ENCODE results near the gene GPX2. TPM values are rescaled to one million over a fixed set of nuclear protein-coding genes. Genes with fewer than 3 reads are reported as not detected.

GPX2 gene
- total and polyA plus RNA-seq, 2 of the 8 experiments (the other 6 are each of a cell fraction or from before 2014, with no cell fraction given) = 0.30 to 0.89 TPM

- H3K9me3 ChIP-seq (ENCODE audit: insufficient read depth in 2 of 2, low read depth in 1 of 2, low read length in 1 of 2) = no peaks in the 10 kb centered on the region
- POLR2A ChIA-PET (ENCODE audit: partially characterized antibody) = interaction anchor here (0.9 to 1.1 kb wide), 4 partner anchors 12 to 69 kb away, joined by 3 read pairs; no protein-coding TSS in a partner anchor
- no peak overlapping the region for H3K23ac ChIP-seq (ENCODE audit: insufficient read length)
- H2AFZ ChIP-seq (ENCODE audit: low read length) = no peak overlapping the region
- H2BK12ac ChIP-seq (ENCODE audit: low read depth, low read length) = no peak overlapping the region
- H3K14ac ChIP-seq (ENCODE audit: insufficient read length) = no peak overlapping the region
- H2BK120ac ChIP-seq (replicated peaks; ENCODE audit: low read depth, low read length) = no peak overlapping the region
- peaks cover 0 to 32% (median 6%) of the 10 kb centered on the region in 4 experiments; a peak in 4 of 8 replicates for H3K36me3 ChIP-seq (ENCODE audit: control insufficient read depth in 2 of 4, insufficient read depth in 4 of 4, low read length in 3 of 4)
- no peak overlapping the region for H3K4ac ChIP-seq (replicated peaks; ENCODE audit: insufficient read length, low read depth, low read length)
- peaks cover 0 to 8% (median 2%) of the 10 kb centered on the region in 4 experiments; a peak in 4 of 7 replicates for H3K4me1 ChIP-seq (replicated peaks in 1 of 4; ENCODE audit: control insufficient read depth in 3 of 4, insufficient read depth in 4 of 4, low read length in 3 of 4)
- H3K27me3 ChIP-seq (replicated peaks in 1 of 4; ENCODE audit: control insufficient read depth in 3 of 4, extremely low read depth in 1 of 4, insufficient read depth in 3 of 4, low read length in 3 of 4) = no peaks in the 10 kb centered on the region
- H2AK5ac ChIP-seq (ENCODE audit: low read depth, low read length) = no peak overlapping the region
- H4K8ac ChIP-seq (ENCODE audit: extremely low read depth, insufficient read depth, low read length) = no peak overlapping the region
- no peak overlapping the region for H2BK5ac ChIP-seq (ENCODE audit: low read depth, low read length)
- DNase-seq (ENCODE audit: low read depth in 1 of 2, low spot score in 2 of 2) (no peak), FAIRE-seq (no peak)
- no peak overlapping the region for H3K4me3 ChIP-seq (ENCODE audit: extremely low read depth in 1 of 4, insufficient read depth in 2 of 4, low read depth in 3 of 4, low read length in 4 of 4)
- H3K18ac ChIP-seq (ENCODE audit: extremely low read depth, low read length) = no peak overlapping the region
- no peak overlapping the region for H4K5ac ChIP-seq (ENCODE audit: insufficient read length, low read depth, low read length)
- no peaks in the 10 kb centered on the region for H3K79me1 ChIP-seq (ENCODE audit: low read depth, low read length)
- no peak overlapping the region for H4K91ac ChIP-seq (replicated peaks; ENCODE audit: insufficient read length, low read length)
- no peak overlapping the region for H3K56ac ChIP-seq (replicated peaks; ENCODE audit: insufficient read length, low read depth, low read length)
- H3K4me2 ChIP-seq (ENCODE audit: insufficient read depth in 1 of 2, low read depth in 2 of 2, low read length in 2 of 2) = no peak overlapping the region
- CTCF ChIA-PET (ENCODE audit: partially characterized antibody) = interaction anchor here (0.7 to 3.4 kb wide), 2 partner anchors 11 to 34 kb away, joined by 4 to 16 read pairs; no protein-coding TSS in a partner anchor
- 90% methylated on average over 12 of the region's 12 CpGs; no CpG with 5 or more reads in 1 of the 2 experiments for WGBS, 2 experiments (ENCODE audit: extremely low coverage in 1 of 2, insufficient coverage in 1 of 2, insufficient read length in 1 of 2, insufficient replicate concordance in 2 of 2, low coverage in 1 of 2, low lambda C conversion rate in 2 of 2, missing lambda C conversion rate in 1 of 2)
- H3K79me2 ChIP-seq (ENCODE audit: control insufficient read depth in 1 of 2, insufficient read depth in 2 of 2, low read length in 2 of 2) = no peaks in the 10 kb centered on the region
- no peak overlapping the region for H3K27ac ChIP-seq (ENCODE audit: low read depth, low read length)
- H2BK20ac ChIP-seq (ENCODE audit: low read length) = no peak overlapping the region
- H3K23me2 ChIP-seq (ENCODE audit: low read depth, low read length) = no peaks in the 10 kb centered on the region
- no peaks in the 10 kb centered on the region for H4K20me1 ChIP-seq (replicated peaks in 1 of 2; ENCODE audit: control insufficient read depth in 1 of 2, insufficient read depth in 2 of 2, low read length in 2 of 2)
- no peak overlapping the region for H3K9ac ChIP-seq (replicated peaks in 1 of 4; ENCODE audit: extremely low read depth in 1 of 4, low read depth in 3 of 4, low read length in 3 of 4)
- no peak overlapping the region for H2BK15ac ChIP-seq (ENCODE audit: low read length)
- TF ChIP-seq RAD21 (IDR thresholded peaks at IDR 0.05 in 1 of 2, conservative IDR thresholded peaks at IDR 0.05 in 1 of 2; ENCODE audit: low read depth in 2 of 2, low read length in 2 of 2) = no peak
- no peak for TF ChIP-seq USF2 (IDR thresholded peaks at IDR 0.05; ENCODE audit: low read length)
- no peak for TF ChIP-seq SIRT6 (IDR thresholded peaks at IDR 0.05; ENCODE audit: low read length)
- no peak for TF ChIP-seq CREB1 (IDR thresholded peaks at IDR 0.05)
- TF ChIP-seq EP300 (IDR thresholded peaks at IDR 0.05; ENCODE audit: borderline replicate concordance in 1 of 2, low read depth in 2 of 2, low read length in 2 of 2) = no peak
- no peak for TF ChIP-seq EZH2 (IDR thresholded peaks at IDR 0.05; ENCODE audit: low read depth, low read length, severe bottlenecking)
- TF ChIP-seq E2F6 (IDR thresholded peaks at IDR 0.05) = no peak
- no peak for TF ChIP-seq SP1 (IDR thresholded peaks at IDR 0.05; ENCODE audit: low read depth, low read length)
- no peak for TF ChIP-seq RFX5 (IDR thresholded peaks at IDR 0.05; ENCODE audit: borderline replicate concordance, low read depth, low read length)
- TF ChIP-seq BCL11A (IDR thresholded peaks at IDR 0.05; ENCODE audit: low read depth in 2 of 2, low read length in 2 of 2) = no peak
Measured at GRCh38 chr14:64945431-64946178, 3.1 kb upstream of the GPX2 start.
